NB4 (cell line): ENCODE results near the gene PWP2.
"Not testable (repeated sequence)": the region's sequence is repeated elsewhere in the genome, so short reads cannot be mapped to it uniquely, and the experiment has no call there.

Experiments used
- CTCF ChIP-seq: IDR thresholded peaks from one replicate; pipeline ENCODE4 v1.5.1; 2012; ENCODE audit warnings: low read depth, low read length
- MAX ChIP-seq: IDR thresholded peaks from 2 replicates; pipeline ENCODE4 v1.6.1; 2011; ENCODE audit warnings: low read depth, low read length
- MYC ChIP-seq: IDR thresholded peaks from 2 replicates; pipeline ENCODE4 v1.6.1; 2011; ENCODE audit warnings: low read depth, low read length
- POLR2A ChIP-seq: IDR thresholded peaks from 2 replicates; pipeline ENCODE4 v1.6.1; 2011; ENCODE audit warnings: mild to moderate bottlenecking; ENCODE audit not compliant: insufficient read length; ENCODE audit errors: extremely low read depth

- TF ChIP-seq CTCF, MAX, POLR2A, MYC: not testable (repeated sequence)
Observed at GRCh38 chr21:44159349-44160297, 52.4 kb downstream of the PWP2 start.
